OCI-LY3 (cell line): ENCODE measurements around the gene ADAD2.

Experiments
- CTCF ChIP-seq: fragments of 200-600, 300-600 bp; sonication (generic); IDR thresholded peaks from 2 replicates; pipeline ENCODE4 v1.5.1; 2014; ENCODE audit warnings: antibody characterized with exemption, low read length, low read depth
- EZH2phosphoT487 ChIP-seq: fragments of 200-600 bp; shearing (Covaris generic); IDR thresholded peaks from 2 replicates; pipeline ENCODE4 v1.6.1; 2018; ENCODE audit warnings: antibody characterized with exemption, mixed run types, low read depth

GRCh38 chr16:84155226-84155625 is 35.7 kb upstream of the ADAD2 start:
- TF ChIP-seq CTCF = no peak
- no peak for TF ChIP-seq EZH2phosphoT487
